Hepatocyte (in vitro differentiated cells): ENCODE data around the gene CWF19L2.

ENCODE experiments used
- CTCF ChIP-seq: fragments of 200-600 bp; sonication (generic); IDR thresholded peaks from 2 replicates; pipeline ENCODE4 v1.5.1; 2016; ENCODE audit warnings: antibody characterized with exemption, mild to moderate bottlenecking; ENCODE audit not compliant: poor library complexity
- EZH2 ChIP-seq: fragments of 200-600 bp; sonication (generic); IDR thresholded peaks from 2 replicates; pipeline ENCODE4 v1.6.1; 2016; ENCODE audit warnings: antibody characterized with exemption, mild to moderate bottlenecking, borderline replicate concordance
- EZH2phosphoT487 ChIP-seq: fragments of 200-600 bp; sonication (generic); IDR thresholded peaks from one replicate; pipeline ENCODE4 v1.6.1; 2018; ENCODE audit warnings: antibody characterized with exemption, mild to moderate bottlenecking, low read depth, moderate library complexity; ENCODE audit not compliant: unreplicated experiment, severe bottlenecking

- TF ChIP-seq CTCF (no peak), EZH2phosphoT487 (no peak), EZH2 (no peak)
Measured at GRCh38 chr11:107494055-107494454, 36.4 kb upstream of the CWF19L2 start.
